Measurements from ENCODE around the gene BAZ1B. TPM values are rescaled to one million over a fixed set of nuclear protein-coding genes. Genes with fewer than 3 reads are reported as not detected.
"Not testable (repeated sequence)": the region's sequence is repeated elsewhere in the genome, so short reads cannot be mapped to it uniquely, and the experiment has no call there.

The BAZ1B gene
- total RNA-seq, 3 donors from 2014 or later (not counting 1 experiment from before 2014, with no cell fraction given), result 50.1 to 61.9 (median 59.9) TPM

DNA sequence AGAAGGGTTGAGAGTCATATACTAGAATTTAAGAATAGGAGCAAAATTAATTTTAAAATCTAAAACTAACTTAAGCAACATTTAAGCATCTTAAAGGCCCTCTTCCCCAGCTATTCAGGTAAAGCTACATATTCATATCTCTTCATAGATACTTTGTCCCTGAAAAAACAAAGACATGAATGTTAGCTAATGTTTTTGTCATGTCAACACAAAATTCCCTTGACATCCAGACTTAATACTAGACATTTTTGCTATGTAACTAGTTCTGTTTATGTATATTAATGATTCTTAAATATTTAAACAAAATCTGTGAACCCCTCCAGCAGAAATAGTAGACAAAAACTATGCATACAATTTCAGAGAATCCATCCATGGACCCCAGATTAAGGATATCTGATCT lies 43.5 kb downstream of the BAZ1B start:
- peaks cover 16% of the 10 kb centered on the region for H3K36me3 Mint-ChIP-seq
- Histone ChIP-seq H3K36me3 (ENCODE audit: control insufficient read depth, insufficient read depth, low read length) (peaks cover 58% of the 10 kb centered on the region), H3K27me3 (ENCODE audit: control insufficient read depth, insufficient read depth, low read length) (no peaks in the 10 kb centered on the region), H3K4me1 (ENCODE audit: control insufficient read depth, insufficient read depth, low read length) (no peaks in the 10 kb centered on the region), H3K4me3 (ENCODE audit: low read length) (no peak overlapping the region), H3K9me3 (ENCODE audit: control insufficient read depth, insufficient read depth, low read length) (no peaks in the 10 kb centered on the region), H3K27ac (ENCODE audit: low read length) (no peak overlapping the region)
- DNase-seq (no peak), ATAC-seq (no peak)
- no peaks in the 10 kb centered on the region for H3K27me3 Mint-ChIP-seq (ENCODE audit: low read depth in 2 of 2)
- peak overlapping the region; percentile 4 to 41 for H3K27ac Mint-ChIP-seq
- TF ChIP-seq, protein P1, sequence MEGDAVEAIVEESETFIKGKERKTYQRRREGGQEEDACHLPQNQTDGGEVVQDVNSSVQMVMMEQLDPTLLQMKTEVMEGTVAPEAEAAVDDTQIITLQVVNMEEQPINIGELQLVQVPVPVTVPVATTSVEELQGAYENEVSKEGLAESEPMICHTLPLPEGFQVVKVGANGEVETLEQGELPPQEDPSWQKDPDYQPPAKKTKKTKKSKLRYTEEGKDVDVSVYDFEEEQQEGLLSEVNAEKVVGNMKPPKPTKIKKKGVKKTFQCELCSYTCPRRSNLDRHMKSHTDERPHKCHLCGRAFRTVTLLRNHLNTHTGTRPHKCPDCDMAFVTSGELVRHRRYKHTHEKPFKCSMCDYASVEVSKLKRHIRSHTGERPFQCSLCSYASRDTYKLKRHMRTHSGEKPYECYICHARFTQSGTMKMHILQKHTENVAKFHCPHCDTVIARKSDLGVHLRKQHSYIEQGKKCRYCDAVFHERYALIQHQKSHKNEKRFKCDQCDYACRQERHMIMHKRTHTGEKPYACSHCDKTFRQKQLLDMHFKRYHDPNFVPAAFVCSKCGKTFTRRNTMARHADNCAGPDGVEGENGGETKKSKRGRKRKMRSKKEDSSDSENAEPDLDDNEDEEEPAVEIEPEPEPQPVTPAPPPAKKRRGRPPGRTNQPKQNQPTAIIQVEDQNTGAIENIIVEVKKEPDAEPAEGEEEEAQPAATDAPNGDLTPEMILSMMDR (IDR thresholded peaks at IDR 0.05), result no peak
- no peak overlapping the region for H3K4me3 Mint-ChIP-seq
- no peaks in the 10 kb centered on the region for H3K9me3 Mint-ChIP-seq
- H3K4me1 Mint-ChIP-seq, result peaks cover 23 to 32% of the 10 kb centered on the region in 2 donors
- intact Hi-C loops (cut with micrococcal nuclease), result no loop called here

DNA sequence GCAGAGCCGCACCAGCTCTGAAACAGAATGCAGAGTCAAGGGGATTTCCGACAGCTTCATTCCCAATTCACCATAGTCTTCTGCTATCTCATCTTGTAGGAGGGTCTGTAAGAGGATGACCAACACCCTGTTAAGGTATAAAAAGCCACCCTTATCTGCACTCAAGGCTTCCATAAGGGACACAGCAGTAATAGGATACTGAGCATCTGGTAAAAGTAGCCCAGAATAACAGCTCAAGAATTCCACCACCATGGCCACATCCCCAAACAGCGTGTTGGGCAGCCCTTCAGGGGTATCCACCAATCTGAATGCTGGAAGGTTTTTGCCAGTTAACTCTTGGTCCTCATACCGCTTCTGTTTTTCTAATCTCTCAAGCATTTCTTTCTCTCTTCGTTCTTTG lies 44.7 kb downstream of the BAZ1B start:
- Mint-ChIP-seq H3K27ac (peak overlapping the region; percentile 6 to 41), H3K36me3 (peaks cover 16% of the 10 kb centered on the region), H3K9me3 (no peaks in the 10 kb centered on the region), H3K4me3 (no peak overlapping the region), H3K4me1 (peaks cover 16 to 30% of the 10 kb centered on the region in 2 donors), H3K27me3 (ENCODE audit: low read depth in 2 of 2) (no peaks in the 10 kb centered on the region)
- intact Hi-C loops (cut with micrococcal nuclease), result no loop called here
- Histone ChIP-seq H3K36me3 (ENCODE audit: control insufficient read depth, insufficient read depth, low read length) (peaks cover 56% of the 10 kb centered on the region), H3K27me3 (ENCODE audit: control insufficient read depth, insufficient read depth, low read length) (no peaks in the 10 kb centered on the region), H3K27ac (ENCODE audit: low read length) (no peak overlapping the region), H3K4me1 (ENCODE audit: control insufficient read depth, insufficient read depth, low read length) (no peaks in the 10 kb centered on the region), H3K4me3 (ENCODE audit: low read length) (no peak overlapping the region), H3K9me3 (ENCODE audit: control insufficient read depth, insufficient read depth, low read length) (no peaks in the 10 kb centered on the region)
- DNase-seq (no peak), ATAC-seq (no peak)
- 89% methylated on average over 5 of the region's 5 CpGs for WGBS (ENCODE audit: insufficient coverage)
- TF ChIP-seq, protein P1 (IDR thresholded peaks at IDR 0.05), result no peak

DNA sequence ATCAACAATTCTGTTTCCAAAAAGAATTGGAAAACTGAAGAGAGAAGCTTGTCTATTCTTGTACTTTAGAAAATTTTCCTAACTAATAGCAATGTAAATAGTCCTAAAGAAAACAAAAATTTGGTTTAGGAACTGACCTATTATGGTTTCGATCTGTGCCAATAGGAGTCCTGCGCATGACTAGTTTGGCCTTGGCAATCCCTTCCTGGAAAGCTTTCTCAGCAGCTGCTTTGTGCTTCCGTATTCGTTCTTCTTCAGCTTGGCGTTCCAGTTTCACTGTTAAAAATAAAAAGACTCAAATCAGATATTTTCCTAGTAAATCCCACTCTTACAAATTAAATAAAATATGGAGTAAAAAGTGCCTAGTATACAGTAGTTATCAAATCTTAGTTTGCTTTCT lies 51.9 kb downstream of the BAZ1B start:
- peaks cover 0 to 5% of the 10 kb centered on the region in 2 donors for H3K4me1 Mint-ChIP-seq
- DNase-seq (no peak), ATAC-seq (no peak)
- H3K4me3 Mint-ChIP-seq, result no peak overlapping the region
- Histone ChIP-seq H3K4me1 (ENCODE audit: control insufficient read depth, insufficient read depth, low read length) (no peaks in the 10 kb centered on the region), H3K9me3 (ENCODE audit: control insufficient read depth, insufficient read depth, low read length) (no peaks in the 10 kb centered on the region), H3K4me3 (ENCODE audit: low read length) (no peak overlapping the region), H3K36me3 (ENCODE audit: control insufficient read depth, insufficient read depth, low read length) (peaks cover 72% of the 10 kb centered on the region), H3K27me3 (ENCODE audit: control insufficient read depth, insufficient read depth, low read length) (no peaks in the 10 kb centered on the region), H3K27ac (ENCODE audit: low read length) (no peak overlapping the region)
- H3K36me3 Mint-ChIP-seq, result peaks cover 10% of the 10 kb centered on the region
- no peaks in the 10 kb centered on the region for H3K9me3 Mint-ChIP-seq
- WGBS (ENCODE audit: insufficient coverage), result over 99% methylated on average over 4 of the region's 5 CpGs
- TF ChIP-seq, protein P1 (IDR thresholded peaks at IDR 0.05), result no peak
- H3K27me3 Mint-ChIP-seq (ENCODE audit: low read depth in 2 of 2), result no peaks in the 10 kb centered on the region
- intact Hi-C loops (cut with micrococcal nuclease), result no loop called here
- no peak overlapping the region for H3K27ac Mint-ChIP-seq

DNA sequence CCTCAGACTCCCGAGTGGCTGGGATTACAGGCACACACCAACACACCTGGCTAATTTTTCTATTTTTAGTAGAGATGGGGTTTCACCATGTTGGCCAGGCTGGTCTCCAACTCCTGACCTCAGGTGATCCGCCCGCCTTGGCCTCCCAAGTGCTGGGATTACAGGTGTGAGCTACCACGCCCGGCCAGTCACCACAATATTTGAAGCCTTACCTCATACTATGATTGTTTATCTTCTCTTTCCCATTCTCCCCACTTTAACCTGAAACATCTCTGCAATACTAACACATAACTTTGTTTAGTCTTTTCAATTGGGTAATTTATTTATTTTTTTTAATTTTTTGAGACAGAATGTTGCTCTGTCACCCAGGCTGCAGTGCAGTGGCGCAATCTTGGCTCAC lies 55.0 kb downstream of the BAZ1B start:
- peaks cover 19% of the 10 kb centered on the region for H3K36me3 Mint-ChIP-seq
- DNase-seq; H3K4me1 Mint-ChIP-seq; H3K9me3 ChIP-seq (ENCODE audit: control insufficient read depth, insufficient read depth, low read length); ATAC-seq; H3K27me3 ChIP-seq (ENCODE audit: control insufficient read depth, insufficient read depth, low read length); H3K27ac ChIP-seq (ENCODE audit: low read length); H3K4me3 ChIP-seq (ENCODE audit: low read length); H3K4me3 Mint-ChIP-seq; H3K9me3 Mint-ChIP-seq; H3K4me1 ChIP-seq (ENCODE audit: control insufficient read depth, insufficient read depth, low read length); H3K27me3 Mint-ChIP-seq (ENCODE audit: low read depth in 2 of 2); intact Hi-C loops (cut with micrococcal nuclease): not testable (repeated sequence)
- 94% methylated on average over 6 of the region's 6 CpGs for WGBS (ENCODE audit: insufficient coverage)
- peaks cover 84% of the 10 kb centered on the region for H3K36me3 ChIP-seq (ENCODE audit: control insufficient read depth, insufficient read depth, low read length)
- H3K27ac Mint-ChIP-seq, result peak overlapping the region in 1 of 2 donors; percentile 26
